Activated CD4-positive, CD25-positive, alpha-beta regulatory T cell treated with anti-CD3 and anti-CD28 coated beads, Interleukin-2, amount 50 U/mL, for 24 hours (primary cell): Measurements from ENCODE around the gene TGFBR2.

Experiments used
- ATAC-seq, 2 donors: fragments of 150-1000 bp; cut with Tn5 transposase; one replicate each; pipeline ENCODE4 v1.10.0; 2021; ENCODE audit warnings: mild to moderate bottlenecking in 1 of 2, moderate library complexity in 1 of 2

TGFBR2 gene

DNA sequence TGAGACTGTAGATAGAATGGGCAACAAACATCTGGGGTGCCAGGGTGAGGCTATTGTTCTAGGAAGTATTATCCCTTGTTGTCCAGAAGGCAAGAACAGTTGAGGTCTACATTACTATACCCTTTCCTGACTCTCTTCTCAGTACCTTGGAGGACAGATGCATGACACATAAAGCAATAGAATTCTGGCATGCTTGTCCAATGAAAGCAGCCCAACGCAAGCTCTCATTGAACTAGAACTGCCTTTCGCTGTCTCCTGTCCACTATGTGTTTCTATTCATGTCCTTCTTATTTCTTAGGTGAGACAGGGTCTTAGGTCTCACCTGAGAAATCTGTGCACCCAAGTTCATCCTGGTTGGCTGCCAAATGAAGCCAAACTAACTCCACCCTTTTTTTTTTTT is 68.6 kb downstream of the TGFBR2 start:
- ATAC-seq, result no peak

DNA sequence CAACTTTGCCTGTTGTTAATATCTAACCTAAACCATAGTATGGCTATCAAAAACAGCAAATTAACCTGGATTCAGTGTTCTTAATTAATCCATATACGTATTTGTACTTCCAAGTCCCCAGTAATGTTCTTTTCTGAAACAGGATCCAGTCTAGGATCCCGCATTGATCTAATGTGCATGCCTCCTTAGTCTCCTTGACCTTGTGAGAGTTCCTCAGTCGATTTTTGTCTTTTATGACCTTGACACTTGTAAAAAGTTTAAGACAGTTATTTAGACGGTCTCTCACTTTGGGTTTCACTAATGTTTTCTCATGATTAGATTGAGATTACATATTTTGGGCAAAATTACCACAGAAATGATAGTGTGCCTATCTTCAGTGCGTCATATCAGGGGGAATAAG is 69.4 kb downstream of the TGFBR2 start:
- no peak for ATAC-seq

- no peak for ATAC-seq
Measured at GRCh38 chr3:30676424-30677346, 70.3 kb downstream of the TGFBR2 start.

GRCh38 chr3:30677347-30677685 is 70.9 kb downstream of the TGFBR2 start:
- ATAC-seq, result no peak

DNA sequence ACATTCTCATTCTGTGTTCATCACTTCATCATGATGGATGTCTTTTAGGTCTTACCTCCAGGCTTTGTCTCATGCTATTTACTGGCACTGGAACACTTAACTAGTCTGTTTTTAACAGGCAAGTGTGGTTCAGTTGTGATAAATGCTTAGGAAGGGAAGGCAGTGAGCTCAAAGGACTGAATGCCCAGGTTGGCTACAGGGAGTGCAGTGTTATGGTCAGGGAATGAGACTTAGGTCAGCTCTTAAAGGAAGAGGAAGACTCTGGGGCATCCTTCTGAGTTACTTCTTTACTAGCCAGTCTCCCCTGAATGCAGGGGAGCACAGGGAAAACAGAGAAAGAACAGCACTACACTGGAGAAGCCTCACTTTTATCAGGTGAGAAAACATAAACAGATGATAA is 72.6 kb downstream of the TGFBR2 start:
- ATAC-seq, result no peak

DNA sequence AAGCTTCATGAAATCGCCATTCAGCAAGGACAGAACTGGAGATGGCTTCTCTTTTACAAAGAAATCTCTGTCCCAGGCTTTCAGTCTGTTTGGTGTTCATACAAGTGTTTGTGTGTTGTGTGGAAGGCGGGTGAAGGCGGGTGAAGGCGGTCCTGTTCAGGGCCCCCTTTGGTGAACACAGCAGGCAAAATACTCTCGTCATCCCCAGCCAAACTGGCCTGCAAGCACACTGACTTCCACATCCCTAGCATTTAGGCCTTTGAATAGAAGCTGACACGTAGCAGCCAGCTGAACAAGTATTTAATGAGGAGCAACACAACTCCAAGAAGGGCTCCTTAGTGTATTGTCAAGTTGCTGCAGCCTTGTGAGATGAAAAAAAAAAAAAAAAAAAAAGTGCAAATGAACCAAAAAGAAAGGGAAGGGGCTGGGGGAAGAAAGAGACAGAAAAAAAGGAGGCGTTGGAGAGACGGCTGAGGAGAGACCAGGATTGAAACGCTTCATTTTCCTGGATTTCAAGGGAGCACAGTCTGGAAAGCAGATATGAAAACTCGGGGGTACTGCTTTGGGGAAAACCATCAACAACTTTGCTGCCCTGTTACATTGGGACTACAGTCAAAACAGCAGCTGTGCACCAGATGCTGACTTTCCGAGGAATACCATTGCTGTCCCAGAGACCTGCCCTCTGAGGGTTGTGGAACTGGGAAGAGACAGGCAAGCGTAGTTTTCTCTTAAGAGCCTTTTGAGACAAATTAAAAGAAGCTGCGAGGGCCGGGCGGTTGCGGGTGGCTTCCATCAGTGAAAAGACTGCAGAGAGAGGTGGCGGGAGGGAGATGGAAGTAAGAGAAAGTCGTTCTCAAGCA is 74.6 kb downstream of the TGFBR2 start:
- no peak for ATAC-seq

DNA sequence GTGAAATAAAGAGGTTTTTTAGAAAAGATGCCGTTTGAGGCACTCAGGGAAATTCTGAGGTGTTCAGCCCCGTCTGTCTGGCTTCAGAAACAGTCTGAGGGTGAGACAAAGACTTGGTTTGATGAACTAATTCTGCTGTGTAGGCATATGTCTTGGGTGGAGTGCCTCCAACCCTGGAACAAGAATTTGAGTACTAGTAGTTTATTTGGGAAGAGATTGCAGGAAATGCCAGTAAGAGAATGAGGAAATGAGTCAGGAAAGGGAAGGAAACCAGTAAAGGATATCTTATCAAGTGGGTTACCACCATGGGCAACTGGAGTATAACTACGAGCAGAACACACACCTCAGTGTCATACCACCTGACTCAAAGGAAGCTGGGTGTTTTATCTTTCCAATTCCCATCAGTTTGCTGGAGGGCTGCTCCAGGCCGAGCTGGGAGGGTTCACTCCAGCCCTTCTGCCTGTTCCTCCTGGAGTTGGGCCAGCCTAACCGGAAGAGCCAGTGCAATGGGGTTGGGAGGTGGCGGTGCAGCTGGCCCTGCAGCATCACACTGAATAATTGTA is 75.3 kb downstream of the TGFBR2 start:
- peak in 1 of 2 donors; percentile 11 for ATAC-seq

DNA sequence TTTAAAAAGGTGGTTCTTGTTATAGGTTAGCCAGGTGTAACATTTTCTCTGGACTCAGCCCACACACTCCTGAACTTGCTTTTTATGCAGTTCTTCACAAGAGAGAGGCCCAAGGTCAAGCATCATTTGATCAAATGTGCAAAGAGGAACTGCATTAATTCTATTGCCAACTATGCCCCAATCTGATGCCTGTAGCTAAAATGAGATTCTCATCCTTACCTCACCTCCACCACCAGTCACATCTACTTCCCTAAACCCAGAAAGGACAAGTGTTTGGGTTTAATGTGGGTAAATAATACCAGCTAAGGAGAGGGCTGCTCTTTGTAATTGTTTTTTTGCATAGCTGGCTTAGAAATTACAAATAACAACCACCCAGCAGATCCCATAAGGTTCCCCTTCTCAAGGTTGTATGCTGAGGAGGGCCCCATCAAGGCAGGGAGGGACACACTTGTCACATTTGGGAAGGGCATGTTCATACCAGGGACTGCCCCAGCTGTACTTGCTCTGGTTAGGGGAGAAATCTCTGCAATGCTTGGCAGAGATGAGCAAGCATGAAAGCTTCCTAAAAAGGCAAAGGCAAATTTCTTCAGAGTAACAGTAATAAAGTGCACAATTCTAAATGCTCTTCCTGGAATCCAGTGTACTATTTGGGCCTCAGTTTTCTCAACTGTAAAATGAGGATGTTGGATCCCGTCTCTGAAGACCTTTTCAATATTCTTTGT is 76.2 kb downstream of the TGFBR2 start:
- ATAC-seq, result peak; percentile 48 to 52

GRCh38 chr3:30683769-30684168 is 77.4 kb downstream of the TGFBR2 start:
- ATAC-seq, result no peak

DNA sequence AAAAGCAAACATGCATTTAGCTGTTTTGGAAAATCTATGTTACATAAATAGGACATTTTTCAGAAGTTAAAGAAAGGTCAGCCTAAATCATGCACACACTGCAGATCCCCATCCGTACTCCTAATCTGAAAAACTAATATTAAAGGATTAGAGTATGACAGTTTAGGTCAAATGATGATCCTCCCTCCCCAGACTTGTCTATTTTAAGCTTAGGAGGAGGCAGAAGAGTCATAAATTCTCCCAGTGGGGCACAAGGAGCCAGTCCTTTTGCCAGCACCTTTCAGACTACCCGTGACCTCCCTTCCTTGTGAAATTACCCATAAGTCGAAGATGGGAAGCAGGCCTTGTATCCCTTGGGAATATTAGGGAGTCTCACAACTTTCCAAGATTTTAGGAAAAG is 78.0 kb downstream of the TGFBR2 start:
- no peak for ATAC-seq

GRCh38 chr3:30685267-30685667 is 78.9 kb downstream of the TGFBR2 start:
- no peak for ATAC-seq

GRCh38 chr3:30686176-30686575 is 79.8 kb downstream of the TGFBR2 start:
- no peak for ATAC-seq

- no peak for ATAC-seq
Measured at GRCh38 chr3:30686799-30687198, 80.4 kb downstream of the TGFBR2 start.

DNA sequence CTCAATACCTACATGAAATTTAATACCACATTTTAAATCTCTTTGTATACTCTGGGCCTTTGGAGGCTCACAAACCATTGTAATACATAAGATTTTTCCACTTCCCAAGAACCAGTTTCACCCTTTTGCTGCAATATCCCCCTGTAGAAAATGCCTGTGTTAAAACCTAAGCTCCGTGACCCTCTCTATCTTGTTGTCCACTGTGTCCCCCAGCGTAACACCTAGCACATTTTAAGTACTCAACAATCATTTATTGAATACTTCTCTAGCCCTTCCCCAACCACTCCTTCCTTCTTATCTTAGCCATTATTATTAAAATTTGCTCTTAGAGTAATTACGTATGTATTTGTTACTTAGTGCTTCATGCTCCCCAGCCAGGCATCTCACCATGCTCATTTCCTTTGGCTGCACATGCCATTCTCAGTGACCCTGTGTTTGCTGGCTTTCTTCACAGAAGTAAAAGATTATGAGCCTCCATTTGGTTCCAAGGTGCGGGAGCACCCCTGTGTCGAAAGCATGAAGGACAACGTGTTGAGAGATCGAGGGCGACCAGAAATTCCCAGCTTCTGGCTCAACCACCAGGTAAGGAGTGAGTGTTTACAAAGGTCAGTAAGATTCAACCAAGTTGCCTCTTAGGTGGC is 81.6 kb downstream of the TGFBR2 start:
- no peak for ATAC-seq

DNA sequence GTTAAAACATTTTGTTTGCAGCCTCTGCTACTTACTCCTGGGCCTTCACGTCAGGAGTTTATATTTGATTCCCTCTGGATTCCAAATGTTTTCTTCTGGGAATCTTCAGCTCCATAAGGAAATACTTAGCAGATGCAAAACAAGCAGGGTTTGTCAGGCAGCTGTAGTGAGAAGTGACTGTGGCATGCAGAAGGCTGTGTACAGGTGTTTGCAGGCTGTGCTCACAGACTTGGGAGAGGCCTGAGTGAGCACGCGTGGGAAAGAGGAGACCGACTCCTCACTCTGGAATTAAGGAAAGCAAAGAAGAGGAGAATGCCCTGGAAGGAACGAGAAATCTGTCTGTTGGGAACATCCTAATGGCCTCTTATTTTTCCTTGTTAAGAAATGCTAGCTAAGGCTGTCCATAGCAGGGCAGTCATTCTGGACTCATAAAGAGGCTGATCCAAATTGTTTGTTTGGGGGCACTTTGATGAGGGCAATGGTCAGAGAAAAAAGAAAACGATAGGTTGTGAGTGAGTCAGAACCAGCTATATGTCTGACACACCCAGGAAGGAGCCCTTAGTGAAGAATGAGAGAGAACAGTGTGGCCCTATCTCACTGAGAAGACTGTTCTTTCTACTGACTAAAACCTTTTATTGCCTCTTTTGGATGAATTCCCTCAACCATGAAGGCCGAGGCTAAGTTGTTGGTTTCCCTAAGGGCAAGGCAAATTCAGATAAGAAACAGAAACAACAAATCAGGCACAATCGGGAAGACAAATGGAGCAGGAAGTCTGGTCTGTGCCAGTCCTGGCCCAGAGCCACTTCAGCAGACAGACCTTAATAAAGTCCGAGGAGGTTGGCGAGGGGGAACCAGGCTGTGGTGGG is 82.6 kb downstream of the TGFBR2 start:
- ATAC-seq, result peak; percentile 49 to 53

DNA sequence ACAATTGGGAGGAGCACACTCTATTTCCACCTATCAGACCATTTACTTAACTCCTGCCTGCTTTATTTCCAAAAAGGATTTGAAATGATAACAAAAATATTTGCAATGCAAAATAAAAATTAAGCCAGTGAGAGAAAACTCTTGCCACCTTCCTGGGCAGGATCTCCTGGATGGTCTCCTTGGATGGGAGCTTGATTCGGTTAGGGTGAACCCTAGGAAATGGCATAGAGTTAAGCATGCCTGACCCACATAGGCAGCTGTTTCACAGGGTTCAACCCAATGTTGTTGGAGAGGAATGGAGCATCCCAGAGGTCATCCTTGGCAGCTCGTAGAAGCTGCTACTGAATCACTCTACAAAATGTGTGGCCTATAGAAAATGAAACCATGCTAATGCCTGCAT is 83.8 kb downstream of the TGFBR2 start:
- ATAC-seq, result no peak

GRCh38 chr3:30691249-30691880 is 85.0 kb downstream of the TGFBR2 start:
- ATAC-seq, result no peak

GRCh38 chr3:30691944-30692343 is 85.5 kb downstream of the TGFBR2 start:
- no peak for ATAC-seq

GRCh38 chr3:30692498-30693130 is 86.2 kb downstream of the TGFBR2 start:
- no peak for ATAC-seq

DNA sequence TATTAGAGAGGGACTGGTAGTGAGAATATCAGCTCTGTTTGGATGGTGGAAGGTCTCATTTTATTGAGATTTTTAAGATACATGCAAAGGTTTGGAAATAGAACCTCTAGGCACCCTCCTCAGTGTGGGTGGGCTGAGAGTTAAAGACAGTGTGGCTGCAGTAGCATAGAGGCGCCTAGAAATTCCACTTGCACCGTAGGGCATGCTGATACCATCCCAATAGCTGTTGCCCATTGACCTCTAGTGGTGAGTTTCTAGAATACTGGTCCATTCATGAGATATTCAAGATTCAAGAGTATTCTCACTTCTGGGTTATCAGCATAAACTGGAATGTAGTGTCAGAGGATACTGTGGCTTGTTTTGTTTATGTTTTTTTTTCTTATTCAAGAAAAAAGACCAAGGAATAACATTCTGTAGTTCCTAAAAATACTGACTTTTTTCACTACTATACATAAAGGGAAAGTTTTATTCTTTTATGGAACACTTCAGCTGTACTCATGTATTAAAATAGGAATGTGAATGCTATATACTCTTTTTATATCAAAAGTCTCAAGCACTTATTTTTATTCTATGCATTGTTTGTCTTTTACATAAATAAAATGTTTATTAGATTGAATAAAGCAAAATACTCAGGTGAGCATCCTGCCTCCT is 87.2 kb downstream of the TGFBR2 start:
- ATAC-seq, result peak; percentile 78 to 84
